Neural cell (in vitro differentiated cells): ENCODE data around the gene VPS13D. TPM values are rescaled to one million over a fixed set of nuclear protein-coding genes. Genes with fewer than 3 reads are reported as not detected.

Experiments used
- H2AFZ ChIP-seq: fragments of 200-600, 300-800 bp; sonication (generic), shearing (Covaris generic); 2 replicates; pipeline ENCODE4 v1.6.0; 2014; ENCODE audit warnings: low read depth, mild to moderate bottlenecking, antibody characterized with exemption, low read length, moderate library complexity
- H3F3A ChIP-seq: fragments of 200-600 bp; shearing (Covaris generic); 2 replicates; pipeline ENCODE4 v1.6.1; 2016; ENCODE audit warnings: mild to moderate bottlenecking, moderate library complexity, mixed read lengths, antibody characterized with exemption, low read length; ENCODE audit not compliant: insufficient read depth, poor library complexity, severe bottlenecking
- H3K27ac ChIP-seq: fragments of 200-600, 300-800 bp; sonication (generic), shearing (Covaris generic); 2 replicates; pipeline ENCODE4 v1.5.1; 2014; ENCODE audit warnings: mild to moderate bottlenecking, low read length, moderate library complexity
- H3K27me3 ChIP-seq: fragments of 300-800, 200-600 bp; sonication (generic), shearing (Covaris generic); 2 replicates; pipeline ENCODE4 v1.6.0; 2014; ENCODE audit warnings: mild to moderate bottlenecking, low read depth, low read length, moderate library complexity; ENCODE audit not compliant: insufficient read depth
- H3K36me3 ChIP-seq: fragments of 300-800, 200-600 bp; sonication (generic), shearing (Covaris generic); 2 replicates; pipeline ENCODE4 v1.5.1; 2014; ENCODE audit warnings: mild to moderate bottlenecking, antibody characterized with exemption, low read length, moderate library complexity; ENCODE audit not compliant: insufficient read depth
- H3K4me2 ChIP-seq: fragments of 300-800, 200-600 bp; sonication (generic), shearing (Covaris generic); 2 replicates; pipeline ENCODE4 v1.6.0; 2014; ENCODE audit warnings: mild to moderate bottlenecking, low read length
- H3K4me3 ChIP-seq: fragments of 300-800, 200-600 bp; sonication (generic), shearing (Covaris generic); 2 replicates; pipeline ENCODE4 v1.5.1; 2014; ENCODE audit warnings: mild to moderate bottlenecking, low read length, moderate library complexity
- H3K79me2 ChIP-seq: fragments of 200-600 bp; shearing (Covaris generic); replicated peaks from 2 replicates; pipeline ENCODE4 v1.6.0; 2014; ENCODE audit warnings: mild to moderate bottlenecking, low read length, moderate library complexity; ENCODE audit not compliant: insufficient read depth
- H3K9ac ChIP-seq: fragments of 300-800, 200-600 bp; sonication (generic), shearing (Covaris generic); 2 replicates; pipeline ENCODE4 v1.6.1; 2016; ENCODE audit warnings: mild to moderate bottlenecking, low read length, mixed read lengths
- H3K9me2 ChIP-seq: fragments of 200-600 bp; shearing (Covaris generic); 2 replicates; pipeline ENCODE4 v1.6.1; 2016; ENCODE audit warnings: mild to moderate bottlenecking, low read length, mixed read lengths; ENCODE audit not compliant: insufficient read depth
- H3K9me3 ChIP-seq: fragments of 200-600, 300-800 bp; sonication (generic), shearing (Covaris generic); 2 replicates; pipeline ENCODE4 v1.6.1; 2016; ENCODE audit warnings: mild to moderate bottlenecking, mixed run types, low read length, moderate library complexity, mixed read lengths
- H4K20me1 ChIP-seq: fragments of 200-600 bp; shearing (Covaris generic); 2 replicates; pipeline ENCODE4 v1.6.1; 2016; ENCODE audit warnings: mild to moderate bottlenecking, mixed run types; ENCODE audit not compliant: insufficient read depth
- EP300 ChIP-seq: fragments of 450-650 bp; conservative IDR thresholded peaks from 2 replicates; pipeline ENCODE4 v1.6.1; 2014; ENCODE audit warnings: antibody characterized with exemption, mild to moderate bottlenecking, moderate library complexity; ENCODE audit not compliant: poor library complexity, severe bottlenecking
- EZH2 ChIP-seq: fragments of 200-600, 300-800 bp; shearing (Covaris generic), sonication (generic); IDR thresholded peaks from 2 replicates; pipeline ENCODE4 v1.6.1; 2014; ENCODE audit warnings: antibody characterized with exemption, low read length, borderline replicate concordance, mild to moderate bottlenecking; ENCODE audit not compliant: insufficient read depth, poor library complexity, severe bottlenecking
- MXI1 ChIP-seq: fragments of 450-650 bp; conservative IDR thresholded peaks from 2 replicates; pipeline ENCODE4 v1.6.1; 2014; ENCODE audit warnings: antibody characterized with exemption, mild to moderate bottlenecking; ENCODE audit not compliant: poor library complexity, severe bottlenecking
- POLR2AphosphoS5 ChIP-seq: IDR thresholded peaks from 2 replicates; pipeline ENCODE4 v1.6.1; 2012
- RAD21 ChIP-seq: fragments of 450-650 bp; conservative IDR thresholded peaks from 2 replicates; pipeline ENCODE4 v1.6.1; 2014; ENCODE audit warnings: antibody characterized with exemption, mild to moderate bottlenecking, moderate library complexity
- SMC3 ChIP-seq: fragments of 450-650 bp; conservative IDR thresholded peaks from 2 replicates; pipeline ENCODE4 v1.6.1; 2014; ENCODE audit warnings: antibody characterized with exemption, mild to moderate bottlenecking, moderate library complexity; ENCODE audit not compliant: poor library complexity
- TAF1 ChIP-seq: IDR thresholded peaks from 2 replicates; pipeline ENCODE4 v1.6.1; 2012; ENCODE audit warnings: low read depth
- polyA plus RNA-seq: library from polyadenylated mRNA; depleted of rRNA; stranded (reverse); fragments of >200 nt; gene quantifications from 2 replicates; pipeline ENCODE4 v1.2.3, GENCODE V29; 2014
- TF ChIP-seq, protein P1 (sequence below): fragments of 450-650 bp; IDR thresholded peaks from 2 replicates; pipeline ENCODE4 v1.5.1; 2014; ENCODE audit warnings: antibody characterized with exemption, mild to moderate bottlenecking, moderate library complexity; ENCODE audit not compliant: poor library complexity, severe bottlenecking
- TF ChIP-seq, protein P2 (sequence below): IDR thresholded peaks from 2 replicates; pipeline ENCODE4 v1.6.1; 2012; ENCODE audit warnings: borderline replicate concordance

The VPS13D gene
- polyA plus RNA-seq, 1 donor from 2014 or later: 24.5 TPM

DNA sequence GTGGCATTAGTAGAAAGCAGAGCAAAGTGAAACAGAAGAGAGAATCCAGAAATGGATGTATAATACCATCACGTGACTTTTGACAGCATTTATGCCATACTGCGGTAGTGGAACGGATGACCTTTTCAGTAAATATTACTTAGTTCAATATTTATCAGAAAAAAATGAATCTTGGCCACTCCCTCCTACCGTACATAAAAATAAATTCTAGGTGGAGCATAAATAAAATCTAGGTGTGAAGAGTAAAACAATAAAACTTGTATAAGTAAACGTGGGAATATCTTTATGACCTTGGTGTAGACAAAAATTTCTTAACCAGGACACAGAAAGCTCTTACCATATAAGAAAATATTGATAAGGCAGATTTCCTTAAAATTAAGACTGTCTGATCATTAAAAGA, 182.6 kb downstream of the VPS13D start:
- no peaks in the 10 kb centered on the region for H3F3A ChIP-seq
- no peaks in the 10 kb centered on the region for H3K79me2 ChIP-seq
- no peak overlapping the region for H3K27ac ChIP-seq
- H4K20me1 ChIP-seq: no peaks in the 10 kb centered on the region
- no peak for TF ChIP-seq RAD21
- TF ChIP-seq, protein P1, sequence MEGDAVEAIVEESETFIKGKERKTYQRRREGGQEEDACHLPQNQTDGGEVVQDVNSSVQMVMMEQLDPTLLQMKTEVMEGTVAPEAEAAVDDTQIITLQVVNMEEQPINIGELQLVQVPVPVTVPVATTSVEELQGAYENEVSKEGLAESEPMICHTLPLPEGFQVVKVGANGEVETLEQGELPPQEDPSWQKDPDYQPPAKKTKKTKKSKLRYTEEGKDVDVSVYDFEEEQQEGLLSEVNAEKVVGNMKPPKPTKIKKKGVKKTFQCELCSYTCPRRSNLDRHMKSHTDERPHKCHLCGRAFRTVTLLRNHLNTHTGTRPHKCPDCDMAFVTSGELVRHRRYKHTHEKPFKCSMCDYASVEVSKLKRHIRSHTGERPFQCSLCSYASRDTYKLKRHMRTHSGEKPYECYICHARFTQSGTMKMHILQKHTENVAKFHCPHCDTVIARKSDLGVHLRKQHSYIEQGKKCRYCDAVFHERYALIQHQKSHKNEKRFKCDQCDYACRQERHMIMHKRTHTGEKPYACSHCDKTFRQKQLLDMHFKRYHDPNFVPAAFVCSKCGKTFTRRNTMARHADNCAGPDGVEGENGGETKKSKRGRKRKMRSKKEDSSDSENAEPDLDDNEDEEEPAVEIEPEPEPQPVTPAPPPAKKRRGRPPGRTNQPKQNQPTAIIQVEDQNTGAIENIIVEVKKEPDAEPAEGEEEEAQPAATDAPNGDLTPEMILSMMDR: no peak
- TF ChIP-seq EP300: no peak
- no peak for TF ChIP-seq MXI1
- TF ChIP-seq SMC3: no peak
- no peak for TF ChIP-seq TAF1
- no peak for TF ChIP-seq EZH2
- TF ChIP-seq, protein P2, sequence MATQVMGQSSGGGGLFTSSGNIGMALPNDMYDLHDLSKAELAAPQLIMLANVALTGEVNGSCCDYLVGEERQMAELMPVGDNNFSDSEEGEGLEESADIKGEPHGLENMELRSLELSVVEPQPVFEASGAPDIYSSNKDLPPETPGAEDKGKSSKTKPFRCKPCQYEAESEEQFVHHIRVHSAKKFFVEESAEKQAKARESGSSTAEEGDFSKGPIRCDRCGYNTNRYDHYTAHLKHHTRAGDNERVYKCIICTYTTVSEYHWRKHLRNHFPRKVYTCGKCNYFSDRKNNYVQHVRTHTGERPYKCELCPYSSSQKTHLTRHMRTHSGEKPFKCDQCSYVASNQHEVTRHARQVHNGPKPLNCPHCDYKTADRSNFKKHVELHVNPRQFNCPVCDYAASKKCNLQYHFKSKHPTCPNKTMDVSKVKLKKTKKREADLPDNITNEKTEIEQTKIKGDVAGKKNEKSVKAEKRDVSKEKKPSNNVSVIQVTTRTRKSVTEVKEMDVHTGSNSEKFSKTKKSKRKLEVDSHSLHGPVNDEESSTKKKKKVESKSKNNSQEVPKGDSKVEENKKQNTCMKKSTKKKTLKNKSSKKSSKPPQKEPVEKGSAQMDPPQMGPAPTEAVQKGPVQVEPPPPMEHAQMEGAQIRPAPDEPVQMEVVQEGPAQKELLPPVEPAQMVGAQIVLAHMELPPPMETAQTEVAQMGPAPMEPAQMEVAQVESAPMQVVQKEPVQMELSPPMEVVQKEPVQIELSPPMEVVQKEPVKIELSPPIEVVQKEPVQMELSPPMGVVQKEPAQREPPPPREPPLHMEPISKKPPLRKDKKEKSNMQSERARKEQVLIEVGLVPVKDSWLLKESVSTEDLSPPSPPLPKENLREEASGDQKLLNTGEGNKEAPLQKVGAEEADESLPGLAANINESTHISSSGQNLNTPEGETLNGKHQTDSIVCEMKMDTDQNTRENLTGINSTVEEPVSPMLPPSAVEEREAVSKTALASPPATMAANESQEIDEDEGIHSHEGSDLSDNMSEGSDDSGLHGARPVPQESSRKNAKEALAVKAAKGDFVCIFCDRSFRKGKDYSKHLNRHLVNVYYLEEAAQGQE: no peak
- peaks cover 3% of the 10 kb centered on the region for H3K9me3 ChIP-seq
- no peaks in the 10 kb centered on the region for H3K27me3 ChIP-seq
- peaks cover 12% of the 10 kb centered on the region for H3K36me3 ChIP-seq
- no peaks in the 10 kb centered on the region for H3K9me2 ChIP-seq
- no peak overlapping the region for H2AFZ ChIP-seq
- no peak overlapping the region for H3K4me3 ChIP-seq
- no peak overlapping the region for H3K9ac ChIP-seq
- no peak overlapping the region for H3K4me2 ChIP-seq

DNA sequence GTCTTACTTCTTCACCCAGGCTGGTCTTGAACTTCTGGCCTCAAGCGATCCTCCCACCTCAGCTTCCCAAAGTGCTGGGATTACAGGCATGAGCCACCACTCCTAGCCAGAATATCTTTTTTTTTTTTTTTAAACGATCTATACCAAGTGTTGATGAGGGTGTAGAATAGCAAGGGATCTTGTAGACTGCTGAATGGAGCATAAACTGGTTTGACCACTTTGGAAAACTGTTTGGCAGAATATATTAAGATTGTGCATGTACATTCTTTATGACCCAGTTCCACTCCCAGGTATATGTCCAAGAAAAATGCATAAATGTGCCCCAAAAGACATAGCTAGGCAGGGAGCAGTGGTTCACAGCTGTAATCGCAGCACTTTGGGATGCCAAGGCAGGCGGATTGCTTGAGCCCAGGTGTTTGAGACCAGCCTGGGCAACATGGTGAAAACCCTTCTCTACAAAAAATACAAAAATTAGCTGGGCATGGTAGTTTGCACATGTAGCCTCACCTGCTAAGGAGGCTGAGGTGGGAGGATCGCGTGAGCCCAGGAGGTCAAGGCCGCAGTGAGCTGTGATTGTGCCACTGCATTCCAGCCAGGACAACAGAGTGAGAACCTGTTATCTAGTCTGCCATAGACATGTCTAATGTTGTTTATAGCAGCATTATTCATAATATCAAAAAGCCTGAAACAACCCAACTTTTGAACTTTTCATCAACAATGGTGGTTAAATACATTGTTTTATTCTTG, 184.0 kb downstream of the VPS13D start:
- Histone ChIP-seq H3K4me2 (no peak overlapping the region), H3K27me3 (no peaks in the 10 kb centered on the region), H3K79me2 (no peaks in the 10 kb centered on the region), H3F3A (no peaks in the 10 kb centered on the region), H4K20me1 (no peaks in the 10 kb centered on the region), H3K4me3 (no peak overlapping the region), H3K9me3 (peaks cover 3% of the 10 kb centered on the region), H2AFZ (no peak overlapping the region), H3K9ac (no peak overlapping the region), H3K36me3 (peaks cover 13% of the 10 kb centered on the region), H3K27ac (no peak overlapping the region), H3K9me2 (no peaks in the 10 kb centered on the region)
- no peak for TF ChIP-seq POLR2AphosphoS5
- no peak for TF ChIP-seq TAF1
- no peak for TF ChIP-seq SMC3
- no peak for TF ChIP-seq RAD21
- TF ChIP-seq MXI1: no peak
- TF ChIP-seq, protein P1: no peak
- TF ChIP-seq EP300: no peak
- TF ChIP-seq EZH2: no peak
- TF ChIP-seq, protein P2: no peak
